ENCODE data around the gene LCN1.

LCN1 gene

DNA sequence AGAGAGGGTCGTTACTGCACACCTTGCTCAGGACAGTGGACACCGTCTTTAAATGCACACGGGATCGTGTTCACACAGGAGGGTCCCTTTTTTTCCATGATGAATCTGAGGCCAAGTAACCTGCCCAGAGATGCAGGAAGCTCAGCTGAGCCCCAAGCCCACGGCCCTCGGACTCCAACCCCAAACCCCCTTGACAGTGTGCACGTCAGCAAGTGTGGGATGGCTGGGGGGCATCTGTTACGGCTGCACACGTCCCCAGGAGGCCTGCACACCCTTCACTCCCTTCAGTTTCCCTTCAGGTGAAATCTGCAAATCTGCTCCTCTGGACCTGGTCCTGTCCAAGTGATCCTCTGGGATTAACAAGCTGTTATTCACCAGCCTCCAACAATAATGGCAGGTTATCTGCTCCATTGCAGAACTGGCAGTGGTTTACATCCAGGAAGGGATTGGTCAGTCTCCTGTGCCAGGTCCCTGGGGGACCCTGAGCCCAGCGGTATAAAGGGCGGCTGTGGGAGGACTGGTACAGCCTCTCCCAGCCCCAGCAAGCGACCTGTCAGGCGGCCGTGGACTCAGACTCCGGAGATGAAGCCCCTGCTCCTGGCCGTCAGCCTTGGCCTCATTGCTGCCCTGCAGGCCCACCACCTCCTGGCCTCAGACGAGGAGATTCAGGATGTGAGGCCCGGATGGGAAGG is at the start of gene LCN1:
LCN1 (plus strand) TSS at position 525 of the 692 bp plus-strand sequence; CDS start at position 583, 58 bp downstream.
- DNase-seq (ENCODE audit: low spot score) = no peak

DNA sequence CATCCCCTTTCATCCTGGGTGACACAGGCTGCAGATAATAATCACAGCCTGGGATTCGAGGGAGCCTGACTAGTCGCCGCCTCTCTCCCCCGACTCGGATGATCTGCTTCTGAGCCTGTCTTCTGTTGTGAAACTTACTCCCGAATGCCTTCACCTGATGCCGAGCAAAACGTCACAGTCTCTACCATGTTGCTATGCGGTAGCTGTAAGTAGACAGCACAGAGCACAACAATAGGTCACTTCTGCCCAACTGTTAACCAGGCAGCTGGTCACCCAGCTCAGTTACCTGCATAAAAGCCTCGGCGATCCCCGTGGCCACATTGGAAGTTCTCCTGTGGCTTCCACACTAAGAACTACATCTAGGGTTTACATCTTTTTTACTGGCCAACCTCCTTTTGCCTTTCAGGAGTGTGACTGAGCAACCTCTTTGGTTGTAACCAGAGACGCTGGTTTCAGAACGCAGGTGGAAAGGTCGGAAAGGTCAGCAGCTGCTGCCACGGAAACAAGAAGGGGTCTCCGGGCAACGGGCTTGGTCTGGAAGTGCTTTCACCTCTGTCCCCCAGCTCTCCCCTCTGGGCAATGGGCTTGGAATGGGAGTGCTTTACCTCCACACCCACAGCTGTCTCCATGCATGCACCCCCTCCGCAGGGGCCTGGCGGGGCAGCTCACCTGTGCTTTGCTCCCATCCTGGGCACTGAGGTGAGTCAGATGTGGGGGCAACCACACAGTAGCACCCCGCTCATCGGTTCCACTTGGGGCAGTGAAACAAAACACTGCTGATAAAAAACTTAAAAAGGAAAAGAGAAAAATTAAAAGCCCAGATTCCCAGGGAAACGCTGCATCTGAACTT is 49.2 kb upstream of the LCN1 start:
- DNase-seq (ENCODE audit: low spot score) = no peak

DNA sequence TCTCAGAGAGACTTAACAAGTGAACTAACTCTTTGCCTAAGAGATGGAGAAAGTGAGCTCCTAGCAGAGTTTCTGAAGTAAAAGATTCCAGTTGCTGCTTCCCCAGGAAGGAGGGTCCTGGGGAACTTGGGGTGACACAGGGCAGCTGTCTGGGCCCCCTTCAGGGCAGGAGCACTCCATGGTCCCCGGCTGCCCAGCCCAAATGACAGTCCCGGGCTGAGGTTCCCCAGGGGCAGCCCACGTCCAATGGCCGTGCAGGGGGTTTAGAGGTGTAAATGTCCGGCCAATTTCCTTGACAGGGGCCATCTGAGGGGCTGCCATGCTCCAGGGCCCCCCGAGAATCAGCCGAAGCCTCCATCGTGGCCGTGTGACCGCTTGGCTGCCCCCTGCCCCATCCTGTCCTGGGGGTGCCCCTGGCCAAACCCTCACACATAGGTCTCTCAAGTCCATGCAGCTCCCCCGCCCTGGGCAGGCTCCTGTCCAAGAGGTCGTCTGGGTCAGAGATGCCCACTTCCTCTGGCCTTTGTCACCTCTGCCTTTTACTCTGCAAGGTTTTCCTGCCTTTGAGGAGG is 47.2 kb upstream of the LCN1 start:
- DNase-seq (ENCODE audit: low spot score) = no peak

DNA sequence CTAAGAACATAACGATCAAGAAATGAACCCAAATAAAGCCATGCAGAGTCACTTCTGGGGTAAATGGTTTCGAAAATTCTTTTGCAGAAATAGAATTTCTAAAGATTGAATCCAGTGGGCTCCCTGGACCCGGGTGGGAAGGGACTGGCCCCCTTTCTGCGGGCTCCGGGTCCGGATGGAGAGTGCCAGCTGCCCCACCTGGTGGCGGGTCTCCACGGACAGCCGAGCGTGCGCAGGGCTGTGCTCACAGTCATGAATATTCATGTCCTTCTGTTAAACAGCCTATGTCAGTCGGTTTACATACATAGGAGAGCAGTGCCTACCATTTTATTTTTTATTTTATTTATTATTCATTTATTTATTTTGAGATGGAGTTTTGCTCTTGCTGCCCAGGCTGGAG is 46.3 kb upstream of the LCN1 start:
- DNase-seq (ENCODE audit: low spot score) = peak; percentile 32

DNA sequence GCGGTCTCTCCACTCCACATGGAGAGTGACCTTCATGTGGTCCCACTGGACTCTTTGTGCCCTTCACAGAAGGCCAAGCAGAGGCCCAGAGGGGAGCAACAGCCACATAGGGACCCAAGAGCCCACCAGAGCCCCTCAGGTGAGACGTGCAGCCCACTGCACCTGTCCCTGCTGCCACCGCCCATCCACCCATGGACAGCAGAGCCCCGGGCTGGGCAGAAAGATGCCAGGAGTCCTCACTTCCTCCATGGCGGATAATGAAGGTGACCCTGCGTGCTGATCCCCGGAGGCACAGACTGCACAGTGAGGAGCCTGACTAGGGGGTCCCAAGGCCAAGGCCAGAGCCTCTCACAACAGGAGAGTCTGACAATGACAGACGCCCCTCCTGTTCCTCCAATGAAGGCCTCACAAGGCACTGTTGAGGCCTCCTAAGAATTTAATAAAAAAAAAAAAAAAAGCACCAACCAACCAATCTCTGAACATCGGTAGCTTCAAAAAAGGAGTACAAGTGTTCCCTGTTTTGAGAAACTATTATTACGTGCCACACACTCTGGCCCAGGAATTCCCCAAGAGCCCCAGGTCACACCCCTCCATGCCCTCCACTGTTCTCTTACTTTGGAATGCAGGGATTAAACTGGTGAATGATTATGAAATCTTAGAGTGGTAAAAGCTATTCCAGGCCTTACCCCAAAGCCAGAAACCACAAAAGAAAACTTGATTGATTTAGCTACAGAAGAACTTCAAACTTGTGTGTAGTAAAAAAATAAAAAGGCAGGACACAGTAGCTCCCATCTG is 44.5 kb upstream of the LCN1 start:
- DNase-seq (ENCODE audit: low spot score) = no peak

DNA sequence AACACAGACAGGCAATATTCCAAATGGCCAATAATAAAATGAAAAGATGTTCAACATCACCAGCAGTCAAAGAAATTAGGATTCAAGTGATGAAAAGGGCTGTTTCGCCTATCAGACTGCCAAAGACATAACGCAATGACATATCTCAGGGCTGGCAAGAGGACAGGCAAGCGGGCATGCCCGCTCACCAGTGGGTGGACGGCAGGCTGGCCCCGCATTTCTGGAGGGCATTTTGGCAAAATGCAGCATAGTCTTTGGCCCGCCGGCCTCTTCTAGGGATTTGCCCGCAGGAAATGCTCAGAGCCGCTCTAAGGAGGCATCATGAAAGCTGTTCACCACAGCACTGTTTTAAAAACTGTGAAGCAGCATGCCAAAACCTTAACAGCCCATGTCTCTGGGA is 43.0 kb upstream of the LCN1 start:
- no peak for DNase-seq (ENCODE audit: low spot score)

DNA sequence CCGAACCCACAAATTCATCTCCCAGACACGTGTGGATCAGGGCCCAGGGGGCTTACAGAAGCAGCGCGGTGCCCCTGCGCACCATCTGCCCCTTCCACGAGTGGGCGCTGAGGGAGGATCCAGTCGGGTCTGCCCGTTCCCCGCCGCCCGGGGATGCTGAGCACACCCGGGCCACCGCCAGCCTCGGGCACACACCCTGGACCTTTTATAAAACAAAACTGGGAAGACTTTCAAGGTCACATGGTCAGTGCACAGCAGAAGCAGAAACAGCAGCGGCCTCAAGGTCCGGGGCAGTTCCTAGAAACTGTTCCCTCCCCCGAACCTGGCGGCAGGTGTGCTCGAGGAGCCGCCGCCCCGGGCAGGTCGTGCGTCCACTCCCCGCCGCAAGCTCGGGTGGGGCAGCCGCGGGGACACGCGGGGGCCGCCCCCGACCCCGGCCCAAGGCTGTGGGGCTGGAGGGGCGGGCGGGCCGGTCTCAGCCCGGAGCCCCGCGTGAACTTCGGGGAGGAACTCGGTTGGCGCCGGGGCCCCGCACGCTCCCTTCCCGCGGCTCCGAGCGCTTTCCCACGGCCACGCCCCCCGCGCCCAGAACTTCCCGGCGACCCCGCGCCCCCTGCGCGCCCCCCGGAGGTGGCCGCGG is 42.3 kb upstream of the LCN1 start:
- no peak for DNase-seq (ENCODE audit: low spot score)

DNA sequence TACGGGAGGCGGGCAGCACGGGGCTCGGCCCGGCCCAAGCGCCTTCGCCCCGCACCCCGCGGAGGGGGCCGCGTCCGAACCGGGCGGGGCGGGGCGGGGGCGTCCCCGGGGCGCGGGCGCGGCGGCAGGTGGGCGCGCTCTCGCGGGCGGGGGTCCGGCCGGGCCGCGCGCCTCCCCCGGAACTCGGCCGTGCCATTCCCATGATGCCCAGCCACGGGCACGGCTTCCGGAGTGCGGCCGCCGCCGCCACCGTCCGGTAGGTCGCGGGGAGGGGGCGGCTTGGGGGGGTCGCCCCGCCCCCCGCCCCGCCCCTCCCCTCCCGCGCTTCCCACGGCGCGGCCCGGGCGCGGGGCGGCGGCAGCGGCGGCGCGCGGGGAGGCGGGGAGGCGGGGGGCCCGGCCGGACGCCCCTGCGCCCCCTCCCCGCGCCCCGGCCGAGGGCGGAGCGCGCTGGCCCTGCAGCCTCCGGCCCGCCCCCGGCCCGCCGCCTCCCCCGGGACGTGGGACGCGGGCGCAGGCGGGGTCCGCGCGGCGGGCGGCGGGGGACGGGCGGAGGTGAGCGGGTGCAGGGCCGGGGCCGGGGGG is 41.7 kb upstream of the LCN1 start, which contains the start of gene PPP1R26:
PPP1R26 (plus strand) TSS at position 314 of the 584 bp plus-strand sequence. CDS start 4,729 bp downstream, outside the sequence.
- no peak for DNase-seq (ENCODE audit: low spot score)

DNA sequence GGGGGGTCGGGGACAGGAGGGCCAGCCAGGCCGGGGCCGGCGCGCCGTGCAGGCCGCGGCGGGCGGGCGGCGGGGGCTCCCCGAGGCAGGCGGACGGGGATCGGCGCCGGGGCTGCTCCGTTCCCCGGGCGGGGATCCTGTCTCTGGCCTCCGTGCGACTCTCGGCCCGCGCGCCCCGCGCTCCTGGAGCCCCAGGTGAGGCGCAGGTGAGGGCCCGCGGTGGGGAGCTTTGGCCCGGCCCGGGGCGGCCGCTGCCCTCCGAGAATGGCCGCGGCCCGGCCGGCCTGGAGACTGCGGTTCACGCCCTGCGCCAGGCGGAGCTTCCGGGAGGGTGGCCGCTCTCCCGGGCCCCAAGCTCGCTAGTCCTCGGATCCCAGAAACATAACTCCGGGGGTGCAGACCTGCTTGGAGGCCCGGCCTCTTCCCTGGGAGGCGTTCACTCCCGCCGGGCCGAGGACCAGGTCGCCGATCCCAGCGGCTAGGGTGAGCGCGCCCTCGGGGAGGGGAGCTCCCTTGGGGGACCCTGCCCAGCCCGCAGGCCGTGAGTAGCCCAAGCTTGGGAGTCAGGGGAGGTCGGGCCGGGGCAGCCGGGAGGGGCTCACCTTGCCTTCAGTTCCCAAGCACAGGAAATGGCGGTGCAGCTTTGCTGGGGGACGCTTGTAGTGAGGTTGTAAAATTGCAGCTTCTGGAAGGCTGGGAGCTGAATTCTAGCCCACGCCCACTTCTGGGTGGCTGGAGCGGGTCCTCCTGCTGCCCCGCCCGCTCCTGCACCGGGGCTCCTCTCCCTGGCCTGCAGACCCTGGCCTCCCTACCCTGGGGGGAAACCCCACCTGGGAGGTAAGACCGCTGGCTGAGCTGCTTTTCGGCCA is 40.9 kb upstream of the LCN1 start:
- DNase-seq (ENCODE audit: low spot score) = peak; percentile 33

DNA sequence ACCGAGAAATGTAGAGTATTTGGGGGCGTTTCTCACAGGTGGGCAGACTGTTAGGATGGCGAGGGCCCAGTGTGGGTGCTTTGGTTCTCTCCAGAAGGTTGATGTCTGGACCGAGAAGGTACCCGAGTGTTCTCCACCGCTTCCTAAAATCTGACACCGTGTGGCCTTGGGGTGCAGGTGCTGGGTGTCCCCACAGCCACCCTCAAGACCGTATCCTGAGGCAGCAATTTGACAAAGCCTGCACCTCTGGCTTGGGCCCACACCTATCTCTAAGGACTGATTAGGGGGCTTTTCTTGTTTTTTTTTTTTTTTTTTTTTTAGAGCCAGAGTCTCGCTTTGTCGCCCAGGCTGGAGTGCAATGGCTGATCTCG is 40.3 kb upstream of the LCN1 start:
- DNase-seq (ENCODE audit: low spot score) = no peak

DNA sequence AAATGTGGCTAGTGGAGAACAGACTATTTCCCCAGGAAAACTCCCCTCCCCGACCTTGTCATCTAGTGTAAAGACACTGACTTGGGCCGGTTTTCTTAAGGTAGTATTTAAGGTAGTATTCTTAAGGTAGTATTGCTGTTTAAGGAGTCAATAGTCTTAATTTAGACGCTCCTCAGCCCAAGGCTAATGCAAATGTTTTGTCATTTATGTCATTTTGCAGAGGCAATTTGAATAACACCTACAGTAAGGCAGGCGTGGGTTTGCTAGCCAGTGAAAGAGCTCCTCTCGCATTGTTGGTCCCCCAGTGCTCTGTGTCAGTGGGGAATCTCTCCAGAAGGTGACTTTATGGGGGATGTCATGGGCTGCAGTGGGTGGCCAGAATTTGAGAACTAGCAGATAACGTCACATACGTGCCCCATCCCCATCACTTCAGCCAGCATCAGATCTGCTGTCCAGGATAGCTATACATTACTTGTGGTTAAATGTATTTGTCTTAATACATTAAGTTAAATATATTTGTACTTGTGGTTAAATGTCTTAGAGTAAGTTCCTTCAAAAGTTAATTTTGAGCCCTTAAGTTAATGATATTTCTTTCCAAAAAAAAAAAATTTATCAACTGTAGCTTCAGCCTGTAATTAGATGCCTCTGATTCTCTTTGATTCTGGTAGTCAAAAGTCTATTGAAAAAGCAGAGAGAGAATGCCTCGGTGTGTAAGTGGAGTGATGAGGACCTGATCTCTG is 39.1 kb upstream of the LCN1 start:
- no peak for DNase-seq (ENCODE audit: low spot score)

DNA sequence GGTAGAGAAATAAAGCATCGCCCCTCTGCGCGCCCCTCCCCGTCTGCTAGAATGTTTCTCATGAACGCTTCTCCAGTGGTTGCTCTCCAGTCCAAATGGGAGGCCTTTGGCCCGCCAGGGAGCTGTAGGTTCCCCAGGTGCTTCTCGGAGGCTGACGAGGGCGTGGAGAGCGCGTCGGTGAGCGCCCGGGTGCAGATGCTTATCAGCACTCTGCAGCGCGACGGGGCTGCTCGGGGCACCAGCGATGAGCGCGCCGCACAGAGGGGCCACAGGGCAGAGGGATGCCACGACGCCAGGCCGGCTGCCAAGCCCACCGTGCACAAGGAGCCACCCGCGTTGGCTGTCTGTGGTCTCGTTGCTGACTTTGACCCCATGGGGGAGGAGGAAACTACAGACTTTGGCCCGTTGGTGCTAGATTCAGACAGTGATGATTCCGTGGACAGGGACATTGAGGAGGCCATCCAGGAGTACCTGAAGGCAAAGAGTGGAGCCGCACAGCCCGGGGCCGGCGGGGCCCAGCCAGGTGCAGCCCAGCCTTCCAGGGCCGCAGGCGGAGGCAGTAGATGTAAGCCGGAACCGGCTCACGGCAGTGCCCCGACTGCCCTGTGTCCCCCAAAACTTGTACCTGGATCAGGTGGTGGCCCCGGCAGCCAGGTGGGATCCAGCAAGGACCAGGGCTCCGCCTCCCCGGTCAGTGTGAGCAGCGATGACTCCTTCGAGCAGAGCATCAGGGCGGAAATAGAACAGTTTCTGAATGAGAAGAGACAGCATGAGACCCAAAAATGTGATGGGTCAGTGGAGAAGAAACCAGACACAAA is 36.6 kb upstream of the LCN1 start:
- no peak for DNase-seq (ENCODE audit: low spot score)

DNA sequence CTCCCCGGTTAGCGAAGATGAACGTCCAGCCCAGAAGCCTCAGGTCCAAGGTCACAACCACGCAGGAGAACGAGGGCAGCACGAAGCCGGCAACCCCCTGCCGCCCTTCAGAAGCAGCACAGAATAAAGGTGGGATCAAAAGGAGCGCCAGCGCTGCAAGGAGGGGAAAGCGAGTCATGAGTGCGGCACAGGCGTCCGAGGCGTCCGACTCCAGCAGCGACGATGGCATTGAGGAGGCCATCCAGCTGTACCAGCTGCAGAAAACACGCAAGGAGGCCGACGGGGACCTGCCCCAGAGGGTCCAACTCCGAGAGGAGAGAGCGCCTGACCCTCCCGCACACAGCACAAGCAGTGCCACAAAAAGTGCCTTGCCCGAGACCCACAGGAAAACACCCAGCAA is 35.9 kb upstream of the LCN1 start:
- DNase-seq (ENCODE audit: low spot score) = no peak

DNA sequence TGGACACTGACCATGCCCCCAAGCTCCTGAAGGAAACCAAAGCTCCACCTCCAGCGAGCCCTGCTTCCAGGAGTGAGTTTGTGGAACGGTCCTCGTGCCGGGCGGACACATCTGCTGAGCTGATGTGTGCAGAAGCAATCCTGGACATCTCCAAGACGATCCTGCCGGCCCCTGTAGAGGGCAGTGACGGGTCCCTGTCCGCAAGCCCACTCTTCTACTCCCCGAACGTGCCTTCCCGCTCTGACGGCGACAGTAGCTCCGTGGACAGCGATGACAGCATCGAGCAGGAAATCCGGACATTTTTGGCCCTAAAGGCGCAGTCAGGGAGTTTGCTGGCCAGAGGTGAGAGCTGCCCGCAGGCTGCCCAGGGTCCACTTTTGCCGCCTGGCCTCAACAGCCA is 35.4 kb upstream of the LCN1 start:
- DNase-seq (ENCODE audit: low spot score) = no peak

DNA sequence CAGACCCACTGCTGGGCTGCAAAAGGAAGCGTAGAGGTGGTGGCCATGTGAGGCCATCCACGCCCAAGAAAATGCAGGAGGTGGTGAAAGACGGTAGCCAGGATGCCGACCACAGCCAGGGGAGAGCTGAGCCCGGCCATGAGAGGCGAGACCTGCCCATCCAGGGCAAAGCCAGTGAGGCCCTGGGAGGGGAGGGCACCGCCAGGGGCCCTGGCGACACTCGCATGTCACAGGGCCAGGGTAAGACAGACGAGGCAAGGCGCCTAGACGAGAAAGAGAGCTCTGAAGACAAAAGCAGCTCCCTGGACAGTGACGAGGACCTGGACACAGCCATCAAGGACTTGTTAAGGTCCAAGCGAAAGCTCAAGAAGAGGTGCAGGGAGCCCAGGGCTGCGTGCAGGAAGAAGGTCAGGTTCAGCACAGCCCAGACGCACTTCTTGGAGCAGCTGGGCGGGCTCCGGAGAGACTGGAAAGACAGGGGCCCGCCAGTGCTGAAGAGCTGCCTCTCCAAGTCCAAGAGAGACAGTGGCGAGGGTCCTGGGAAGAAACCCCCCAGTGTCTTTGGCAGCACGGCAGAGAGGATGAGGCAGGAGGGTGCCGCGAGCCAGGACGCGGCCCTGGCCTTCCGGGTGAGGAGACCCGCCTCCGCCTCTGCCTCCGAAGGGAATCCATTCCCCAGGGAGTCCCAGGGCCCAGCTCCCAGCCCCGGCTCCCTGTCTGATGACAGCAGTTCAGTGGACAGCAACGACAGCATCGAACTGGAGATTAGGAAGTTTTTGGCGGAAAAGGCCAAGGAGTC is 34.8 kb upstream of the LCN1 start:
- no peak for DNase-seq (ENCODE audit: low spot score)

DNA sequence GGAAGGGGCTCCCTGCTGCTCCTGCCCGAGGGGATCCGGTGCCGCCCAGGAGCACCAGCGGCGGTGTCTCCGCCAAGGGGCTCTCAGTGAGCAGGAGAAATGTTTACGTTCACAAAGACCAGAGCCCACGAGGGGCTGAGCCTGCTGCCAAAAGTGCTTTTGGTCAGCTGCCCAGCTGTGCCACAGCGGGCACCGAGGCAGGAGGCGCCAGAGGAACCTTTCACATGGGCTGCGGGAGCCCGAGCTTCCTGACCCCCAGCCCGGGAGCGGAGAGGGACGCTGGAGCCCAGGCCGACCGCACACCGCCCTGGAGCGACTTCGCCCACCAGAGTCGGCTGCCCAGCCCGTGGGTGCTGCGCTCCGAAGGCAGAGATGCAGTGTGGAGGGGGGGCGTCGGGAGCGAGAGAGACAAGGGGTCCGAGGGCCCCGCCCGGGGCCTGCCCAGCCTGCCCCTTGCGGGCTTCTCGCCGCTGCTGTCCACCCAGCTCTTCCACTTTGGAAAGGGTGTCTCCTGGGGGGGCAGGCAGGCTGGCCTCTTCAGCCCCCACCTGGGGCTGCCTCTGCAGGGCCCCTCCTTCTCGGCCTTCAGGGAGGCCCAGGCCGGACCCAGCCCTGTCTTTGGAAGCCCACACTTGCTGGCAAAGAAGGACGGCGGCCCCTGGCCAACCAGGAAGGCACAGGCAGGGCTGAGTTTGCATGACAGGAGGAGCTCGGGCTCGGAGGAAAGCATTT is 33.8 kb upstream of the LCN1 start:
- DNase-seq (ENCODE audit: low spot score) = no peak

DNA sequence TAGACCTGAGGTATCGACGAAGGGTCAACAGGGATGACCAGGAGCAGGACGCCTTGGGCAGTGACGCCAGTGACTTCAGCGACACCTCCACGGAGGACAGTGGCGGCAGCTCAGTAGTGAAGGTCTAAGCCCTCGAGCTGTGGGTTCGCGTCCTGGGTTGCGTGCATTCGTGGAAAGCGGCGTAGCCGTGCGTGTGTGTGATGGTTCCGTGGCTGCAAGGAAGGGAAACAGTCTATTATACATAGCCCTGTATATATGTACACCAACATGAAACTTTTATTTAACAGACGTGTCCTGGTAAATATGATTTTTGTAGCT is 33.3 kb upstream of the LCN1 start:
- no peak for DNase-seq (ENCODE audit: low spot score)

Data from COLO829 (cell line).